ENCODE data around the gene TRIM14. TPM values are rescaled to one million over a fixed set of nuclear protein-coding genes. Genes with fewer than 3 reads are reported as not detected.

TRIM14 gene
- total RNA-seq, 4 donors from 2014 or later = 7.5 to 12.5 (median 10.5) TPM

GRCh38 chr9:98086461-98086860, 32.6 kb downstream of the TRIM14 start:
- 100% methylated on average over 2 of the region's 4 CpGs for WGBS, 2 donors (ENCODE audit: low coverage in 1 of 2)
- Histone ChIP-seq H3K9me3 (no peaks in the 10 kb centered on the region), H3K27me3 (no peaks in the 10 kb centered on the region), H3K36me3 (peaks cover 0 to 37% of the 10 kb centered on the region in 2 donors), H3K4me1 (peaks cover 0 to 10% (median 0%) of the 10 kb centered on the region in 3 donors), H3K27ac (no peak overlapping the region), H3K4me3 (no peak overlapping the region)
- TF ChIP-seq POLR2AphosphoS5 (IDR thresholded peaks at IDR 0.05) = no peak
- no peak for TF ChIP-seq EP300 (IDR thresholded peaks at IDR 0.05)
- no peak for TF ChIP-seq CTCF (IDR thresholded peaks at IDR 0.05)
- no peak for TF ChIP-seq POLR2A (IDR thresholded peaks at IDR 0.05)
- no peak for ATAC-seq

GRCh38 chr9:98085944-98086343, 33.1 kb downstream of the TRIM14 start:
- 92 to 97% methylated on average over 2 to 3 of the region's 7 CpGs for WGBS, 2 donors (ENCODE audit: low coverage in 1 of 2)
- Histone ChIP-seq H3K27ac (no peak overlapping the region), H3K4me3 (no peak overlapping the region), H3K27me3 (no peaks in the 10 kb centered on the region), H3K4me1 (peaks cover 0 to 10% (median 0%) of the 10 kb centered on the region in 3 donors), H3K9me3 (no peaks in the 10 kb centered on the region), H3K36me3 (peaks cover 0 to 42% of the 10 kb centered on the region in 2 donors)
- TF ChIP-seq CTCF (IDR thresholded peaks at IDR 0.05) = no peak
- no peak for TF ChIP-seq EP300 (IDR thresholded peaks at IDR 0.05)
- no peak for TF ChIP-seq POLR2AphosphoS5 (IDR thresholded peaks at IDR 0.05)
- no peak for TF ChIP-seq POLR2A (IDR thresholded peaks at IDR 0.05)
- ATAC-seq = no peak

- H3K27me3 ChIP-seq = no peaks in the 10 kb centered on the region
- H3K36me3 ChIP-seq = peaks cover 0 to 51% of the 10 kb centered on the region in 2 donors
- no peak for ATAC-seq
- H3K9me3 ChIP-seq = no peaks in the 10 kb centered on the region
- H3K4me3 ChIP-seq = no peak overlapping the region
- H3K27ac ChIP-seq = no peak overlapping the region
- peaks cover 0 to 10% (median 0%) of the 10 kb centered on the region in 3 donors for H3K4me1 ChIP-seq
- WGBS, 2 donors (ENCODE audit: low coverage in 1 of 2) = 96% methylated on average over 4 of the region's 4 CpGs; no CpG with 5 or more reads in 1 of the 2 donors
- TF ChIP-seq EP300 (IDR thresholded peaks at IDR 0.05) (no peak), POLR2A (IDR thresholded peaks at IDR 0.05) (no peak), POLR2AphosphoS5 (IDR thresholded peaks at IDR 0.05) (no peak), CTCF (IDR thresholded peaks at IDR 0.05) (no peak)
Measured at GRCh38 chr9:98085058-98085457, 34.0 kb downstream of the TRIM14 start.

GRCh38 chr9:98084396-98084795, 34.6 kb downstream of the TRIM14 start:
- Histone ChIP-seq H3K27ac (no peak overlapping the region), H3K4me1 (peaks cover 0 to 10% (median 0%) of the 10 kb centered on the region in 3 donors), H3K36me3 (peaks cover 0 to 57% of the 10 kb centered on the region in 2 donors), H3K9me3 (no peaks in the 10 kb centered on the region), H3K27me3 (no peaks in the 10 kb centered on the region), H3K4me3 (no peak overlapping the region)
- no peak for ATAC-seq
- 66 to 77% methylated on average over 2 of the region's 3 CpGs for WGBS, 2 donors (ENCODE audit: low coverage in 1 of 2)
- no peak for TF ChIP-seq POLR2AphosphoS5 (IDR thresholded peaks at IDR 0.05)
- TF ChIP-seq EP300 (IDR thresholded peaks at IDR 0.05) = no peak
- TF ChIP-seq CTCF (IDR thresholded peaks at IDR 0.05) = no peak
- no peak for TF ChIP-seq POLR2A (IDR thresholded peaks at IDR 0.05)

- H3K4me3 ChIP-seq = no peak overlapping the region
- H3K9me3 ChIP-seq = no peaks in the 10 kb centered on the region
- WGBS, 2 donors (ENCODE audit: low coverage in 1 of 2) = 88 to 98% methylated on average over 5 to 7 of the region's 7 CpGs
- H3K27me3 ChIP-seq = no peaks in the 10 kb centered on the region
- peaks cover 0 to 62% of the 10 kb centered on the region in 2 donors for H3K36me3 ChIP-seq
- TF ChIP-seq POLR2A (IDR thresholded peaks at IDR 0.05) (no peak), EP300 (IDR thresholded peaks at IDR 0.05) (no peak), POLR2AphosphoS5 (IDR thresholded peaks at IDR 0.05) (no peak), CTCF (IDR thresholded peaks at IDR 0.05) (no peak)
- no peak overlapping the region for H3K27ac ChIP-seq
- ATAC-seq = no peak
- H3K4me1 ChIP-seq = peaks cover 0 to 10% (median 0%) of the 10 kb centered on the region in 3 donors
Measured at GRCh38 chr9:98083566-98084183, 35.3 kb downstream of the TRIM14 start.

Data from gastroesophageal sphincter (tissue), 4 donors.